ENCODE measurements around the gene CAMK1D.

CAMK1D gene

DNA sequence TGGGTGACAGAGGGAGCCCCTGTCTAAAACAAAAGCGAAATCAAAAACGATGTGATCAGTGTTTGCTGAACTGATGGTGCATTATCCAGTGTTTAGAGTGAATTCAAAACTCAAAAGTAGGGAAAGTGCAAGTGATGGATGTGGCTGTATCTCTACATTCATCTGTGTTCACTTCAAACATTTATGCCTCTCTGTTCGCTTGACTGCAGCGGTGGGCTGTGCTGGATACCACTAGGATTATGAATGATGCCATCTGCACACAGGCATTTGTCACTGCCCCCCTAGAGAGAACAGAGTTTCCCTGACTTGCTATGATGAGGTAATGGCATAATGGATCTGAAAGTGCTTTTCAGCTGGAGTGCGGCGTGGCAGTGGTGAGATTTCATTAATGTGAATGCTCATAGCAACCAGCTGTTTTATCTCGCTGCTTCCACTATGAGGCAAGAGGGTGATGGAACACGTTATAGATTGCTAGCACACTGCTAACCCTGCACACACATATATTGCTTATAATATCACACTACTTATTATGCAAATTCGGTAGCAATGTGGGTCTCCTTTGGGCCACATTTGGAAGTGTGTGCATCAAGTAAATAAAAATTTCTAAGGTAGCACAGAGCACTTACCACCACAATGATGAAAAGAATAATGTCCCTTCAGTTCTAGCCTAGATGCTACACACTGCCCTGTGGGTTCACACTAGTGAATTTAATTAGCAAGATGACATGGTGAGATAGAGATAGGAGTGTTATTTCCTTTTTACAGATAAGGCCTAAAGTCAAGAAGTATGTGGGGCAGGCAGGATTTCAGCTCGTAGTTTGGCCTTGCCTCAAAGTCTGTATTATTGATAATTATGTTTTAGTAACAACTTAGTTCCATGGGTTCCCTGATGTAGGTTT is 164.7 kb downstream of the CAMK1D start:
- TF ChIP-seq, protein P1, sequence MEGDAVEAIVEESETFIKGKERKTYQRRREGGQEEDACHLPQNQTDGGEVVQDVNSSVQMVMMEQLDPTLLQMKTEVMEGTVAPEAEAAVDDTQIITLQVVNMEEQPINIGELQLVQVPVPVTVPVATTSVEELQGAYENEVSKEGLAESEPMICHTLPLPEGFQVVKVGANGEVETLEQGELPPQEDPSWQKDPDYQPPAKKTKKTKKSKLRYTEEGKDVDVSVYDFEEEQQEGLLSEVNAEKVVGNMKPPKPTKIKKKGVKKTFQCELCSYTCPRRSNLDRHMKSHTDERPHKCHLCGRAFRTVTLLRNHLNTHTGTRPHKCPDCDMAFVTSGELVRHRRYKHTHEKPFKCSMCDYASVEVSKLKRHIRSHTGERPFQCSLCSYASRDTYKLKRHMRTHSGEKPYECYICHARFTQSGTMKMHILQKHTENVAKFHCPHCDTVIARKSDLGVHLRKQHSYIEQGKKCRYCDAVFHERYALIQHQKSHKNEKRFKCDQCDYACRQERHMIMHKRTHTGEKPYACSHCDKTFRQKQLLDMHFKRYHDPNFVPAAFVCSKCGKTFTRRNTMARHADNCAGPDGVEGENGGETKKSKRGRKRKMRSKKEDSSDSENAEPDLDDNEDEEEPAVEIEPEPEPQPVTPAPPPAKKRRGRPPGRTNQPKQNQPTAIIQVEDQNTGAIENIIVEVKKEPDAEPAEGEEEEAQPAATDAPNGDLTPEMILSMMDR (IDR thresholded peaks at IDR 0.05): no peak

DNA sequence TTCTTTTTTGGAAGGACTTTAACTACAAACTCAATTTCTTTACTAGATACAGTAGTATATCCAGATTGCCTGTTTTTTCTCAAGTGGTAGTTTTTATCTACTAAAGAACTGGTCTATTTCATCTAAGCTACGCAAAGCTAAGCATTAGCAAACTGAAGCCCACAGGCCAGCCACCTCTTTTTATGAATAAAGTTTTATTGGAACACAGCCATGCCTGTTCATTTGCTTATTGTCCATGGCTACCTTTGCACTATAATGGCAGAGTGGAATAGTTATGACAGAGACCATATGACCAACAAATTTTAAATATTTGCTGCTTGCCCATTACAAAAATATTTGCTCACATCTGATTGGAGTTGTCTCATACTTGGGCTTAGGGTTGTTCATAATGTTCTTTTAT is 168.7 kb downstream of the CAMK1D start:
- TF ChIP-seq, protein P1 (IDR thresholded peaks at IDR 0.05): no peak

DNA sequence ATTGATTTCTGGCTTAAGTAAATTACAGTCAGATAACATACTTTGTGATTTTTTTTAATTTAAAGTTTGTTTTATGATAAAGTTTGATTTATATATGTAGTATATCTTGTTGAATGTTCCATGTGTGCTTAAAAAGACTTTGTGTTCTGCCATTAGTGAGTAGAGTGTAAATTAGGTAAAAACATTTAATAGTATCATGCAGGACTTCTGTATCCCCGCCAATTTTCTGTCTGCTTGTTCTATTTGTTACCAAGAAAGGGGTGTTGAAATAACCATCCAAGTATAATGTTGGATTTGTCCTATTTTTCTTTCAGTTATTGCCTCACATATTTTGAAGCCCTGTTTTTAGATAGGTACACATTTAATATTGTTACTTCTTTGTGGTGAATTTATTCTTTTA is 172.1 kb downstream of the CAMK1D start:
- TF ChIP-seq, protein P1 (IDR thresholded peaks at IDR 0.05): no peak

DNA sequence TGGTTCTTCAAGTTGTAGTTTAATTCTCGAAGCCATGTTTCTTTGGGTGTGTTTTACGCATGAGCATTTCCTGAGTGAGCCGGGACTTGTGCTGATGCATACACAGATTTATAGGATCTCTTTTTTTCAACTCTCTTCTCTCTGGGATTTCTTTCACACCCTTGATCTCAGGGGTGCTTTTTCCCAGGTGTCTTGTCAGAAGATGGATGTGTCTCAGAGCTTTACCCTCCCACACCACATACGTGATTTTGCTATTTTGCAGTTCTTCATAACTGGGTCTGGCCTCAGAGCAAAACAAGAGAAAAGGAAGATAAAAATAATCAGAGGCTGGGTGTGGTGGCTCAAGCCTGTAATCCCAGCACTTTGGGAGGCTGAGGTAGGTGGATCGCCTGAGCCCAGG is 177.0 kb downstream of the CAMK1D start:
- TF ChIP-seq, protein P1 (IDR thresholded peaks at IDR 0.05): no peak

DNA sequence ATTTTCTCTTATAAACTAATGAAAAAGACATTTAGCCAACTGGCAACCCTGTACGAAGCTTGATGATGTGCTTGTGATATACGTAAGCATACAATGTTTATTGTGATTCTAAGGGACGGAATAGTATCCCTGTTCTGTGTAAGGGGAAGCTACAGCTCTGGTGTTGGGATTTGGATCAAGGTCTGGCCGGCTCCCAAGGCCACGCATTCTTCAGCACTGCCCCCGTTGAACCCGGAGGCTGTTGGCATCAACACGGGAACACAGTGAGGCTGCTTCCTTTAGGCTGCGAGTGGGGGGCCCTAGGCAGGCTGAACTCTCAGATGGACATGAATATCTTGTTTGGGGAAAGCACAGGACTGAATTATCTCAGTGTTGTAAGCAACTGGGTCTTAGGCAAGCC is 180.6 kb downstream of the CAMK1D start:
- TF ChIP-seq, protein P1 (IDR thresholded peaks at IDR 0.05): no peak

DNA sequence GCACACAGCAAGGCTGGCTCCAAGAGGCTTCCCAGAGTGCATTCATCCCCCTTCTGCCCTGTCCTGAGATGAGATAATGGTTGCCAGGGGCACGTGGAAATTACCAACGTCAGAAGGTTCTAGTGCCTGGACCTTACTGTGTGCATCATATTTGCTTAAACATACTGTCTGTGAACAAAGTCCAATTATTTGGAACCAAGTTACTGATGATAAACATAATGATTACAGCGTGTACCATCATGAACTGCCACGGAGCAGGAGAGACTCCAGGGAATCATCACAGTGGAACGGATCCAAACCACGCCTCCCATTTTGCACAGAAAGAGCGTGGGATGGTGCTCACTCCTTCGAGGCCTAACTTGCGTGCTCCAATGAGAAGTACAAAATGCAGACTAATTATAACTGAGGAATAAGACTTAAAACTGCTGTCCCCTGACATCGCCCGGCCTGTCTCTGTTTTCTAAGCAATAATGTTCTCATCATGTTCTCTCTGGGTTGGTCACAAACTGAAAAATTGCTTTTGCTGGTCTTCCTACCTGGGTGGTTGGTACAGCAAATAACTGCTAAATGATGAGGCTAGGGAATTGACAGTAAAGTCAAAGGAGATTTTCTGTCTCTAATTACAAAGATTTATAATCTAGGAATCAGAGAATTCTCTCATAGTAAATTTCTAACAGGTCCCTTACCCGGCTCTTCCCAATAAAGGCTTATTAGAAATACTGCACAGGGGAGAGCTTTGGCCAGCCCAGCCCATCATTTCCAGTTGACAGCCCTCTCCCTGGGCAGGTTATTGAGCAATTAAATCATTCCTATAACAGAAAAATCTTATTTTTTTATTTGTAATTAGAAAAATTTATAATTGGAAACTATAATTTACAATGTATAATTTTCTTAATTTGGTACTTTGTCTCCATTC is 182.2 kb downstream of the CAMK1D start:
- TF ChIP-seq, protein P1 (IDR thresholded peaks at IDR 0.05): no peak

DNA sequence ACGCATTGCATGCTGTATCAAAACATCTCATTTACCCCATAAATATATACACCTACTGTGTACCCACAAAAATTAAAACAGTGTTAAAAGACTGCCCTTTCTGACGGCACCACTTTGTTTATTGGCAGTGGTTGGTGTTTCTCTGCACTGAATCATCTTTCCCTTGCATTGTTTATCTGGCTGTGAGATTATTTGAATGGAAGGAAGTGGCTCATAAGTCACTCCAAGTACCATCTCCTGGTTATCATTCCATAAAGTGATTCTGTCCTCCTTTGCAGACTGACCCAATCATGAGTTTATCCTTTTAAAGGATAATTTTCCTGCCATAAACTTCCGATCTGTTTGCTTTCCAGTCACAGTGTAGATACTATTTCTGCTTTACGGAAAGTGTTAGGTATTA is 183.8 kb downstream of the CAMK1D start:
- TF ChIP-seq, protein P1 (IDR thresholded peaks at IDR 0.05): no peak
